GDM1 (cell line): ENCODE data around the gene PTPRD.

Experiments used
- DNase-seq: peaks from one replicate; lab custom pipeline; 2025; lab: John Stamatoyannopoulos, UW

Gene PTPRD

DNA sequence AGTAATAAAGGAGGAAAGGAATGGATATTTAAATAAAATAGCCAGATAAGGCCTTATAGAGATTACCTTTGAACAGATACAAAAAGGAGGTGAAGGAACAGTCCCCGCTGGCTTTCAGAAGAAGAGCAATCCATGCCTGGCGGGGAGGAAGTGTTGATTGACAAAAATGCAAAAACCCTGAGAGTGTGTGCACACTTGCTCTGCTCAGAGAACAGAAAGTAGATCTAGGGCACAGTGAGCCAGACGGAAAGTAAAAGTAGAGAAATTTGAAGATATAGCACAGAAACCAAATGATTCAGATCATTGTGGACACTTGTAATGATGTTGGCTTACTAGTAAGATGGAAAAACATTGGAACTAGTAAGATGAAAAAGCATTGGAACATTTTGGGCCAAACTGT lies 720.6 kb downstream of the PTPRD start:
- DNase-seq = no peak

DNA sequence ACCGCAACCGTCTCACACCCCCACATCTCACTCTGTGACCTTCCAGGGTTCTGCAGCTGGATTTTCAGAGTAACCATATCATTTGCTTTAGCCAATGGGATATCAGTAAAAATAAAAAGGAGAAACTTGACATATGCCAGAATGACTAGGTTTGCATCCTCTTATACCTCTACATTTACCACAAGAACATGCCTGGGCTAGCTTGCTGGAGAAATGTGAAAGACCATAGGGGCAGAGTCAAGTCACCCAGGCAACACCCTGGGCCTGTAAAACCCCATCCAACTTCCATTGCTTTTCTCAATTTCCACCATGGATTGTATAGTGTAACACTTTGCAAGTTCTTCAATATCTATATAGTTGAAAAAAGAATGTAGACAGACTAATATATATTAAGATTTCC lies 731.1 kb downstream of the PTPRD start:
- no peak for DNase-seq

DNA sequence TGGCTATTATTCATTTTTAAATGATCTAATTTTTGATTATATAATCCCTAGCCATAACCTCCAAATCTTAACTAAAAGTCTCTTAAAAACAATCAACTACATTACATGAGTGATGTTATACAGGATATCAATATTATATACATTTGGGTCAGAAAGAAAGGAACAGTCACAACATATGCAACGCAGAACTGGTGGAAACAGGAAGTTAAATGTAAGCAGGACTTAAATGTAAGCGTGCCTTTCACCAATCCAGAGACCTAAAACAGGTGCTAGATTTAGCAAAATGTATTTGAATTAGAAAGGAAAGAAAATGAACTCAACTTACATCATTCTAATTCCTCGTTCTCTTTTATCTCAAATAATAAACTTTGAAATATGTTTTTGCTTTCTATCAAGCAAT lies 738.5 kb downstream of the PTPRD start:
- DNase-seq = no peak

DNA sequence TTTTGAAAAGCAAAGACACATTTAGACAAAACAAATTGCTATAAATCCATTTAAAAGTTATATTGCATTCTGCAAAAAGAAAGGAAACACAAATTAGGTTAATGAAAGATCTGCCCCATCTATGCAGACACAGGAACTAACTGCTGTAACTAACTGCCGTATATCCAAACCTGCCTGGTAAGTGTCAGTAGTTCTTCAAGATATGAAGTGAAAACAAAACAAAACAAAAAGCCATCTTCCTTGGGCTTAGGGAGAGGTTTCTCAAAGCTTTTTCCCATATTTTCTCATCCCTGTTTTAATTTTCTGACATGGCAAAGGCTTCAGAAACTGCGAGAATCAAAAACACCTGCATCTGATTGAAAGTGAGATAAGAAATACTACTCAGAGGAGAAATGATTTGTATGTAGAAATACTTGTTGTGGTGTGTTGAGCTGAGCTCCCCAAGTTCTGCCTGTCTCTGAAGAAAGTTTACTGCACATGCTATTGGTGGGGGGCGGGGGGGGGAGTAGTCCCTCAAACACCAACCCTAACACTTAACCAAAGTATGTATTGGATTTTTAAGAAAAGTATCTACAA lies 750.5 kb downstream of the PTPRD start:
- no peak for DNase-seq

DNA sequence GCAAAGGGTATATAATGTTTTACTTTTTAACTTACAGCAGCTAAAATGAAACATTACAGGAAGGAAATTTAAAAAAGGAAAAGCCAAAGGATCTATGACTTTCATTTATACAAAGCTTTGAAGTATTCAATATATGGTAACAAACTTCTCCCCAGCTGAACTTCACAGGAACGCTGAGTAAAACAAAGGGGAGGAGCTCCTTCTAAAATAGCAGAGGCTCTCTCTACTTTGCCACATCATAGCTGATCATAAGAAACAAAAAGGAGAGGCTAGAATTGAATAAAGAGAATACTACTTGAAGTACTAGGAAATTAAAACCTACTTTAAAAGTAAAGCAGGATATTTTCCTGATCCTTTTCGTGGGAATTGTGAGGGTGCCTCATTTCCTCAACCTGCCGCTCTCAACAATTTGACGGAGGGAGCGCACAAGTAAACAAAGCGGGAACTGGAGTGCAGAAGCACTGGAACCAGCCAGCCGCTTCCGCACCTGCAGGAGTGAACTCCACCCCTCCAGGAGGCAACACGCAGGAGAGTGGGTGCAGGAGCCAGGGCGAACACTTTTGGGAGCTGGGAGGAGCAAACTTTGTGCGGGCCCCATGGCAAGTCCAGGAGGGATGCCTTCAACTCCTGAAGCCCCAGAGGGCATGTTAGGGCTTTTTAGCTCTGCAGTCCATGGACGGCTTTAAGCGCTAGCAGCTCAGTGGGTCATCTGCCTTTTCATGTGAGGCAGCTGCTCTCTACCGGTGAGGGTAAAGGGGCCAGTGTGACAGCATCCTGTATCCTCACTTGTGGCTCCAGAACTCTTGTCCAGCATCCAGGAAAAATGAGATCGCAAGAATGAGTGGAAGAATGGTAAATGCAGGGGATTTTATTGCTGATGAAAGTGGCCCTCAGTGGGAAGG lies 757.4 kb downstream of the PTPRD start:
- DNase-seq = no peak

DNA sequence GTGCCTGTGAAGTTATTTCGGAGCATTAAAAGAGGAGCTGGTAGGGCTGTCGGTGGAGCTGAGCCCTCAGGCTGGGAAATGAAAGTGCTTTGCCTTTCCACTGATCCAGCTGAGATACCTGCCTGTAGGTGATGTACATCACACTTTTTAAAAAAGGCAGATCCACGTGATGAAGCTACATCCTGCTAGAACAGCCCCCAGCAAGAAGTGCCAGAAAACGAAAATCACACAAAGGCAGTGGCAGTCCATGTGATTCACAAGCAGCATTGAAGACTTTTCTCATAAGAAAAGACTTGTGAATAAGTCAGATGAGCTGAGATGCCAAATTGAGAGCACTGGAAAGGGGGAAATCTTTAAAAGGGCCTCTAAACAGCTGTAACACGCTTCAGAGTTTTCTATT lies 765.1 kb downstream of the PTPRD start:
- no peak for DNase-seq

DNA sequence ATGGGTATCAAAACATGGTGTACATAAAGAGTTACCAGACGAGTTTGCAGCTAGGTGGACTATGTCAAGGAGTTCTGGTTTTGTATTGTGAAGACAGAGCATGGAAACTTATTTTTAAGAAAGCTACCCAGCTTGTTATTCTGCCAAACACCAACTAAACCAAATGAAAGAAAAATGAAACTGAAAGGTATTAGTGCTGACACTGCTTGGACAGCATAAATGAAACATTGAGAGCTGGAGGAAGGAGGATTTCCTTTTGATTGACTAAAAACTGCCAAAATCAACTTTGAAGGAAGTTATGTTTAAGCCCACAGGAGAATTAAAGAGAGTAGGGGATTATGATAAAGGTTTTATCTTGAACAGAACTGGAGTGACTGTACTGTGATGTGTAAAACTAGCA lies 766.2 kb downstream of the PTPRD start:
- peak; percentile 70 for DNase-seq

DNA sequence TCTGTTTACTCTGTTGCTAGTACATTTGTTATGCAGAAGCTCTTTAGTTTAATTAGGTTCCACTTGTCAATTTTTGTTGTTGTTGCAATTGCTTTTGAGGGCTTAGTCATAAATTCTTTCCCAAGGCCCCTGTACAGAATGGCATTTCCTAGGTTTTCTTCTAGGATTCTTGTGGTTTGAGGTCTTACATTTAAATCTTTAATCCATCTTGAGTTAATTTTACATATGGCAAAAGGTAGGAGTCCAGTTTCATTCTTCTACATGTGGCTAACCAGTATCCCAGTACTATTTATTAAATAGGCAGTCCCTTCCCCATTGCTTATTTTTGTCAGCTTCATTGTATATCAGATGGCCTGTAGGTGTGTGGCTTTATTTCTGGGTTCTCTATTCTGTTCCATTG lies 792.4 kb downstream of the PTPRD start:
- no peak for DNase-seq

DNA sequence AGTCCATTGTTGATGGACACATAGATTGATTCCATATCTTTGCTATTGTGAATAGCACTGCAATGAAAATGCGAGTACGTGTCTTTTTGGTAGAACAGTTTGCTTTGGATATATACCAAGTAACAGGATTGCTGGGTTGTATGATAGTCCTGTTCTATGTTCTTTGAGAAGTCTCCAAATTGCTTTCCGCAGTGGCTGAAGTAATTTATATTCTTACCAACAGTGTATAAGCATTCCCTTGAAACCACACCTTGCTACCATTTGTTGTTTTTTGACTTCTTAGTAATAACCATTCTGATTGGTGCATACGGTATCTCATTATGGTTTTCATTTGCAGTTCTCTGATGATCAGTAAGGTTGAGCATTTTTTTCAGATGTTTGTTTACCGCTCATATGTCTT lies 792.9 kb downstream of the PTPRD start:
- no peak for DNase-seq

DNA sequence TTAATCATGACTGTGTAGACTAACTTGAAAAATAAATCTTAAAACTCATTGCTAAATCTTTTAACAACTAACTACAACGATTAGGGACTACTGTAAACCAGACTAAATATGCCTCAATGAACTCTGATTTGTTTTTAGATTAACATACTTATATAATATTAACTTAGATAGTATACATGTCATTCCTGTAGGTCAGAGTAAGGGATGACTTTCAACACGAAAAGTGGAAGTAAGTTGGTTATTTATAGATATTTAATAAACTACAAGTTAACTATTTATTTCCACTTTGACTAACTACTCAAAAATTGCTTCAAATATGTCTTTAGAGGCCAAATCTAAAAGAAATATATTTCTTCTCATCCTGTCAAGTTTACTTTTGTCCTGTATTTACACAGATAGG lies 795.6 kb downstream of the PTPRD start:
- DNase-seq = no peak

DNA sequence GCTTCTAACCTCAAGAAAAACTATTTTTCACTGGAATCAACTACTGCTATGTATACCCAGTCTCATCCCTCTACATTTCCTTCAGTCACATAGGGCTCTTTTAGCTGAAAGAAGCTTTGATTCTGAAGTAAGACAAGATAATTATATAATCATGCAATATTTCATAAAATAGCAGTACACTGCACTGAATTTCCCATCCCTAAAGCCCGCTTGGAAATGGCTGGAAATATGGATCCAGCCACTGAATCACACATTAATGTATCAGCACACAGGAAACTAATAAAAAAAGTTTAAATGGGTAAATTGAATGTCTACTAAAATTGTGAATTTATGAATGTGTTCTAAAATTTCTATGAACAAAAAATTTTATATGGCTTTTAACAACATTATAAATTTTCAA lies 808.7 kb downstream of the PTPRD start:
- DNase-seq = no peak

DNA sequence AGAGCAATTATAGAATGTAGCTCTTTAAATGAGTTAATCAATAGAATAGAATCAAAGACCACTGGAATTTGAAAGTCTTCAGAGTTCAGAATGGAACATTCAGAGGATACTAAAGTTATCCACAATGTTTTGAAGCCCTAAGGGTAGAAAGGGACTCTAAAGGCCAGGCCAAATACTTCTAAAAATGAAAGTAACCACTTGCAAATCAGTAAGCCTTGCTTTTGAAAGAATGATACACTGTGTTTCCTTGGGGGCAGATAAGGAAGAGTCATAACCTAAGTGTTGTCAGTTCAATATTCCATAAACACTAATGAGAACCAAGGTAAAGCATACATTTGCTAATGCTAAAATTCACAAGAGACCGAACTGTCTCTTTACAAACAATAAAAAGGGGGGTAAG lies 813.5 kb downstream of the PTPRD start:
- DNase-seq = no peak

DNA sequence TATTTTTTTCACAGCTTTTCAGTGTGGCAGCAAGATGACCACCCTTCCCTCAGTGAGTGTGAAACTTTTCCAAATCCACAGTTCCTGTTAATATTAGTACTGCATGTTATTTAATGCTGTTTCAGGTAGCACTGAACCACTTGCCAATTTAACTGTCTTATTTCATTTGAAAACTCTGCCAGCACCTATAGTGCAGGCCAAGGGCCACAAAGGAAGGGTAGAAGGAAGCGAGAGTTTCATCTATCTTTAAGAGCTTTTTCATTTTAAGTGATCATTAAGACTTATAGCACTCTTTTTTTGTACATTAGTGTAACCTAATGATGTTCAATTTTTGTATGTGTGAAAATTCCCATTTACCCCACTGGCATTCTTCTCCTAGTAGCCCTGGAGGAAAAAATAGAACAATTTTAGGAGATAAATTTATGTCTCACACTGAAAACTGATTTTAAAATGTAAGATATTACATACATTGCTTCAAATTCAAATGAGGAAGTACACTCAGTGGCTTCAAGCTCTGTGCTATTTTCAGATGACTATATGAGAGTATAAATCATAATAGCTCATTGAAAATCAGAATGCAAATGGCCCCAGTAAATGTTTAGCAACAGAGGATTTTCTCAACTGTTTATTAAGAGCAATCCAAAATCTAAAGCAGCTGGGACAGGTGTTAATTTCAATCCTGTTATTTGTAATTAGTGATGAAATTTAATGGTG lies 820.5 kb downstream of the PTPRD start:
- DNase-seq = peak; percentile 5

DNA sequence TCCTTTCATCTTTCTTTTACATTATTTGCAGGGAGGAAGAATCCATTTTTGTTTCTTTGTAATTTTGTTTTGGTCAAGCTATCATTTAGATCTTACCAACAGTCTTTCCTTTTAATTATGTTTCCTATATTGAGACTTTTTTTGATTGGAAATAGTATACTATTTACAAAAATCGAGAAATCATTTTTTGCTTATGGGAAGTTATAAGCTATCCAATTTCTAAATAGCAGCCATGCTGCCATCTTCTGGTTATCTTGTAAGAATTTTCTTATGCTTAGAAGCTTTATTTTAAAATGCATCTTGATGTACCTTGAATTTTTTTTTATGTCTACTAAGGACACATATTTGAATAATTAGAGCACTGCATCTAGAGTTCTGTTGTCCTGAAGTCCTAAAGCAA lies 821.2 kb downstream of the PTPRD start:
- no peak for DNase-seq

DNA sequence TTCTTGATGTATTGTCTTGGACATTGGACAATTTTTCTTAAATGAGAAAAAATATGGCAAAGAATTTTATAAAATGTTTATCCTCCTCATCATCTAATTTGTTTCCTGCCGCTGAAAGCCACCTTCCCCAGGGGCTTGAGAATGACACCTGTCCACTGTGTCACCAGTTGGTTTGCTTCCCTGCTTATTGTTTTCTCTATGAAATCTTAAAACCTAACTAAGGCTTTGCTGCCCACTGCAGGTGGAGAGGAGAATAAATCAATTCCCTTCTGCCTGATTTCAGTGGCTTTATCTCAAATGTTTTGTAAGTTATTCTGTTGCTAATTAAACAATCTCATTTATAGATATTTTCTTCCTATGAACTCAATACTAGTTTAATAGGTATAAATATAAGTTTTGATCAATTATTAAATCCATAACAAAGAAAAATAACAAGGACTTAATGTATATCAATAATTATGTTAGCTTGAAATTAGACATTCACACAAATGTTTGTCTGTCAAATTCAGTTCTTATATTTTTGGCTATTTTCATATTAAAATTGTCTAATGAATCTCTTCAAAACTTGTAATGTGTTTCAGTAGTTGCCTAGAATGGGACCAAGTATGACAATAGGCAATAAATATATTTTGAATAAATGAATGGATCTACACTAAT lies 822.5 kb downstream of the PTPRD start:
- peak; percentile 31 for DNase-seq

DNA sequence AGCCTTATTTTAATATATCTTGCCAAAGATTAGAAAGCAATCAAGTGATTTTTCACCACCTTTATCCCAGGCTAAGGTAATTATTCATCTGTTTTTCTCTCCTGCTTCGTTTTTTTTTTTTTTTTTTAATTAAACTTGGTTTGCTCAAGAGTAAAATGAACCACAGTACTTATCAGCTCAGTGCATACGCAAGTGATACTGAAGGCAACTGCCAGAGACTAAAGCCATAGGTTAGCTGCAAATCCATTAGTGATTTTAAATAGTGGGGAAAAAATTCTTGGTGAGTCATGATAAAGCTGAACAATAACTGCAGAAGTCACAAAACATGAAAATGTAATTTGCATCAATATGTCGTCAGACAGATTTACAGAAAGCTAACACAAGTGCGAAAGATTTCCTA lies 829.1 kb downstream of the PTPRD start:
- DNase-seq = no peak

DNA sequence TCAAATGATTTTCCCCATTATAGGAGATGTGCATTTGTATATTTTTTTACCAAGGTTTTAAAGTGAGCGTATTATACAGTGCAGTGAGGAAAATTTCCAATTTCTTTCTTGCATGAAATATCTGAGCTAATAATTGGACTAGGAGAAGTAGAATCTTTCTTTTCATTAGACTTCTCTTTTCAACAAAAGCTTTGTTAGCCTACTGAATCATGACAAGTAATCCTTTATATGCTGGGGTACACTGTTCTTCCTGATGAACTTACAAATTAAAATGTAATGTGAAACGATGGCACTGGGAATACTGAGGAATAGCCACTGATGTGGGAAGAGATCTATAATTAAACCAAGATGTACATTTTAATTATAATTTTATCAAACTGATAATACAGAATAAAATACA lies 829.6 kb downstream of the PTPRD start:
- DNase-seq = no peak

DNA sequence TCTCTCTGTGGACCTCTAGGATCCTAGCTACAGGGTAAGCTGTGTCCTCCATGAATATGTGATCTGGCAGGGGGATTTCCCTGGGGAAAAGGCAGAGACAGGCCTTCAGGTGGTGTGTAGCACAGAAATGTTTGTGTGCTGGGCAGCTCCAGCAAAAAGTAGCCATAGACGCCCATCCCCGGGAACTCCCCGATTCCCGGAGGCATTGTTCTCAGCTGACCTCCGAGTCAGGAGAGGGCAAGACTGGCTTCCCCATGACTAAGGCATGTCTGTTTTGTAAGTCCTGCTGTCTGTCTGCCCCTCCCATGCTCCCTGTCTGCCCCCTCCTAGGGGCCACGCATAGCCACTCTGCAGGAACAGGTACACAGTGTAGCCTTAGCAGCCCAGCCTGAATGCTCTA lies 834.5 kb downstream of the PTPRD start:
- DNase-seq = no peak

DNA sequence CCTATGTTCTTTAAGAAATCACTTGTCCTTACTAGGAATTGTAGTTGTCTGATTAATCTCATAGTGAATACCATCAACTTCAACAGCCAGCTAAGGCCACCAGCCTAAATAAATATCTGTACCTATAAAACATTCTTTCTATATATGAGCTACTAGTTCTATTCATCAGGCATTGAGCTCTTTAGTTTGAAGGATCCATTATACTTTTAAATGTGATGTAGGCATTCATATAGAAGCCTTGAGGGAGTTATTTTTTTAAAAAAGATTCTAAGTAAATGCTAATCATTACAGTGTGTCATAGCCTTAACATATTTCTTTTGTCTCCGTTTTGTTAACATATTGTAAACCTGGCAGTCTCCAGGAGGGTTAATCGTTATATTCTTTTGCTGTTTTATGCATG lies 838.3 kb downstream of the PTPRD start:
- no peak for DNase-seq

DNA sequence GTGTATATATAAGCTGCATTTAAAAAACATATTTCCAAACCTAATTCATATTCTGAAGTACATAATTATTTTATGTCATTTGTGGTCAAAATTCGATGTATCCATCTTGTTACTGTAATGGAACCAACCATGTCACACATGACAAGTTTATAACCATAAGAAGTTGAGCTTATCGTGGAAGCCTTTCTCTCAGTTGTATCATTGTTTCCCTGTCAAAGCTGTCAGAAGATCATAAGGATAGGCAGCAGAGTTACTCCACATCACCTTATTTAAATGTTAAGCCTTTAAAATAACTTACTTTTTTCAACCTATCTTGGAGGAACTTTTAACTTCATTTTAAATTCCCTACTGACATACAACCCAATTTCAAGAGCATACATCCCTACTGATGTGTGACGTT lies 841.5 kb downstream of the PTPRD start:
- DNase-seq = no peak

DNA sequence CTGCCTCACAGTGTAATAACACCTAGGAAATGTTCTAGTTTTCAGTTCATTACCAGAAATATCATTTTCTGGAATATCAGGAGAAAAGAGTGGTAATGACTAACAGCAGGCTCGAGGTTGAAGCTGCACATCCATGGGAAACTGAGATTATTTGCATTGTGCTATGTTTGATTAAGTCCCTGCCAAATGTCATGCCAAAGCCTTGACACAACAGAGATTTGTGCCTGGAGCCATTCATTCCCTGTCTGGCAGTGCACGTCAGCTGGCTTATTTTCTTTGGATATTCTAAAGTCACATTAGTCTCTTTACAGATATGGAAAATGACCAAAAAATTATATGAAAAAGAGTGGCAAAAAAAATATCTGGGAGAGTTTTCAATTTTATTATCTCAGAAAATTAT lies 848.0 kb downstream of the PTPRD start:
- no peak for DNase-seq

DNA sequence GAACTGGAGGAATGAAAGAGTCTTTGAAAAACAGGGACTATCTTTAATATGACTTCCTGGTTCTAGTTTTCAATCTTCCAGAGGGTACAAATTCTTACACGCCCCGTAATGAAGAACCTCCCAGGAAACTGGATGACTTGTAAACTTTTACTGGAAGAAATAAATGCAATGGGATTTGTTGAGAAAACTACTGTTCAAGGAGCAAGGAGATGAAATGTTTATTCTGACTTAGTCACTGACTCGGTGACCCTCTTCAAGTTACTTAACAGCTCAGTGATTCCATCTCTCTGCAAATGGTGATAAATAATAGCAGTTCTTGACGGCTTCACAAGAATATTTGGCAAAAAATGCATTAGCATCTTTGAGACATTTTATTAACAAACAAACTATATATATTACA lies 858.6 kb downstream of the PTPRD start:
- no peak for DNase-seq

DNA sequence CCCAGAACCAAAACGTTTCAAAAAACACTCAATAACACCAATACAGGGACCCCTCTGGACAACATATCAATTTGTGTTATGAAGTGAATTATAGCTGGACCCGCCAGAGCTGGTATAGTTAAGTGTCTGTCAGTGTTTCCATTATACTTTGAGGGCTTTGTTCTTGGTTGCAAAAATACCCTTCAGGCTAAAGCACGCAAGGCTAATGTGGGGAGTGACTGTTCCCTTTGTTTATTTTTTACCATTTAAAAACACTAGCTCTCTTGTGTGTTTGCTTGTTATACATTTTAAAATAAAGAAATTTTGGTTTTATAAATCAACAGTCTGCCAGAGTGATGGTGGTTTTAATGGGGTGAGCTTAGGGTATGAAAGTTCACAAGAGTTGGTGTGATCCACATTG lies 859.5 kb downstream of the PTPRD start:
- no peak for DNase-seq
